Ishikawa (cell line): ENCODE results near the gene FMNL2.

ENCODE experiments used
- CEBPB ChIP-seq: IDR thresholded peaks from 2 replicates; pipeline ENCODE4 v1.6.1; 2012
- CREB1 ChIP-seq: IDR thresholded peaks from 2 replicates; pipeline ENCODE4 v1.6.1; 2012; ENCODE audit warnings: low read depth
- EGR1 ChIP-seq: IDR thresholded peaks from 2 replicates; pipeline ENCODE4 v1.6.1; 2012
- EP300 ChIP-seq: IDR thresholded peaks from 2 replicates; pipeline ENCODE4 v1.6.1; 2012; ENCODE audit warnings: borderline replicate concordance
- FOXM1 ChIP-seq: IDR thresholded peaks from 2 replicates; pipeline ENCODE4 v1.6.1; 2012; ENCODE audit warnings: low read depth, borderline replicate concordance
- MAX ChIP-seq: IDR thresholded peaks from 2 replicates; pipeline ENCODE4 v1.6.1; 2012
- NFIC ChIP-seq: IDR thresholded peaks from 2 replicates; pipeline ENCODE4 v1.6.1; 2012
- RAD21 ChIP-seq: IDR thresholded peaks from 2 replicates; pipeline ENCODE4 v1.6.1; 2012; ENCODE audit warnings: low read depth
- REST ChIP-seq: IDR thresholded peaks from 2 replicates; pipeline ENCODE4 v1.6.1; 2012; ENCODE audit warnings: low read depth, mild to moderate bottlenecking
- TAF1 ChIP-seq: IDR thresholded peaks from 2 replicates; pipeline ENCODE4 v1.6.1; 2012; ENCODE audit warnings: low read depth, mild to moderate bottlenecking
- TCF12 ChIP-seq: IDR thresholded peaks from 2 replicates; pipeline ENCODE4 v1.6.1; 2012; ENCODE audit warnings: low read depth
- TEAD4 ChIP-seq: IDR thresholded peaks from 2 replicates; pipeline ENCODE4 v1.6.1; 2012
- USF1 ChIP-seq: IDR thresholded peaks from 2 replicates; pipeline ENCODE4 v1.6.1; 2012
- YY1 ChIP-seq: IDR thresholded peaks from 2 replicates; pipeline ENCODE4 v1.6.1; 2012; ENCODE audit warnings: low read depth
- ZBTB7A ChIP-seq: IDR thresholded peaks from 2 replicates; pipeline ENCODE4 v1.6.1; 2012; ENCODE audit warnings: low read depth

The FMNL2 gene

GRCh38 chr2:152620208-152620607 is 285.2 kb downstream of the FMNL2 start:
- TF ChIP-seq TEAD4 (no peak), USF1 (no peak), ZBTB7A (no peak)

DNA sequence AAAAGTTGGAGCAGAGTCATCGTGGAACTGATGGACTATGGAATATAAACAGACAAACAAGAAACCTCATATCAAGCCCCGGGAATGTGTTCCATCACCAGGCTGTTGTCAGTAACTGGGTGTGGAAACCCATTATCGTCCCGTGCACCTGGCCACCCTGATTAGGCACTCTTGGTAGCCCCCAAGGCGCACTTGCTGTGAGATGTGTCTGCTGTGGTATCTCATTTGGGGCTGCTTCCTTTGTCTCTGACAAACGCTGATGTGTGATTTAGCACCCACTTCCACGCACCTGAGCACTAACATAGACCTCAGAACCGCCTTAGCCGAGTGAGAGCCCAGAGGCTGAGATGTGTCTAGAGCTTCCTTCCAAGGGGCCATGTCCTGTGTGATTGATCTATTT is 286.0 kb downstream of the FMNL2 start:
- no peak for TF ChIP-seq RAD21
- no peak for TF ChIP-seq YY1
- TF ChIP-seq EP300: no peak

GRCh38 chr2:152622219-152622618 is 287.2 kb downstream of the FMNL2 start:
- TF ChIP-seq ZBTB7A (no peak), TEAD4 (no peak), USF1 (no peak), REST (no peak), YY1 (no peak)

DNA sequence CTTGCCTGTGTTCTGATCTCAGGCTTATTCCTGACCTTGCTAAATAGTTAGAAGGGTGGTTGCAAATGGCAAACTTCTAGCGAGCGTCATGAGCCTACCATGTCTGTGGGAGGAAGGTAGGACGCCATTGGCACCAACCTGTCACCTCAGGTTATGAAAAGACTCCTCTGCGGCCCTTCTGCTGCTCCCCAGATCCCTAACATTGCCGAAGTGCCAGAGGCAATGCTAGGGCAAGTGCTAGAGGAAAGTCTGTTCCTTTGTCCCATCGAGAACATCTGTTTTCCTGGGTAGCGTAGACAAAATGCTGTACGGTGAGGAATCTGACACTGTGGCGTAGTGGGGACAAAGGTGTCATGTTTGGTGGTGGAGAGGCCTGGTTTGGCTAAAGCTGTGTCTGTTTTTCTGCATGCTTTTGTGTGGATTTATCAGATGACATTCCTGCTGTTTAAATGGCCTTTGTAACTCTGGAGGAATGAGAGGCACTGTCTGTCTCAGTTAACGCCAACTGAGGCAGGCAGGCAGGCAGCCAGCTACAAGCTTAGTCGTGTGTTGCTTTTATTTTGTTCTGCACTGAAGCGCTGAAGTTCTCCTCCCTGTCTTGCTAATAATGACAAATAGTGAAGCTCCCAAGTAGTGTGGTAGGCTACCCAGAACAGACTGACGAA is 288.2 kb downstream of the FMNL2 start:
- TF ChIP-seq MAX (no peak), FOXM1 (no peak), TAF1 (no peak)

DNA sequence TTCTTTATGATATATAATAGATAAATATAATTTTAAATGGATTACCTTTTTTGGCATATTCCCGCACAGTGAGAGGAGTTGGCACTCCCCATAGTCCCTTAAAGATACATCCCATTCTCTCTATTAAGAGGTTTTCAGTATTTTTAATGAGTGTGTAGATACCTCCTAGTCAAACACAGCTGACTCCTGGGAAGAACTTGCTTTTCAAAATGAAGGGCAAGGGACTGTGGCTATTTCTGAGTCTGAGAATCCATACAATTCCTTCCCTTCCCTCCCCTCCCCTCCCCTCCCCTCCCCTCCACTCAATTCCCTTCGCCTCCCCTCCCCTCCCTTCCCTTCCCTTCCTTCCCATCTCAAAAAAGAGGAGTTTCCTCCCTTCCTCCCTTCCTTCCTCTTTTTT is 288.8 kb downstream of the FMNL2 start:
- TF ChIP-seq TCF12 (no peak), MAX (no peak), REST (no peak), CEBPB (no peak), TEAD4 (no peak), EP300 (no peak), TAF1 (no peak), EGR1 (no peak), RAD21 (no peak), ZBTB7A (no peak), YY1 (no peak), CREB1 (no peak), NFIC (no peak), FOXM1 (no peak), USF1 (no peak)

GRCh38 chr2:152624805-152625204 is 289.8 kb downstream of the FMNL2 start:
- TF ChIP-seq TEAD4 (no peak), TCF12 (no peak), EP300 (no peak), RAD21 (no peak), USF1 (no peak), TAF1 (no peak), MAX (no peak), CEBPB (no peak), CREB1 (no peak), ZBTB7A (no peak), FOXM1 (no peak), NFIC (no peak), EGR1 (no peak), YY1 (no peak), REST (no peak)
